Karpas-422 (cell line): Measurements from ENCODE around the gene PRKCI. TPM values are rescaled to one million over a fixed set of nuclear protein-coding genes. Genes with fewer than 3 reads are reported as not detected.
"Not testable (repeated sequence)": the region's sequence is repeated elsewhere in the genome, so short reads cannot be mapped to it uniquely, and the experiment has no call there.

Experiments used
- DNase-seq: peaks from one replicate; pipeline ENCODE4 v3.0.0-alpha.2; 2015
- H2AFZ ChIP-seq: fragments of 200-600 bp; sonication (generic); 2 replicates; pipeline ENCODE4 v1.6.1; 2014; ENCODE audit warnings: antibody characterized with exemption, low read length, mixed read lengths
- H3K27ac ChIP-seq: fragments of 200-600 bp; sonication (generic); 2 replicates; pipeline ENCODE4 v1.5.1; 2014; ENCODE audit warnings: mild to moderate bottlenecking, low read length, moderate library complexity
- H3K27me3 ChIP-seq: fragments of 200-600 bp; sonication (generic); 2 replicates; pipeline ENCODE4 v1.6.1; 2014; ENCODE audit warnings: low read length, mixed read lengths
- H3K36me3 ChIP-seq: fragments of 200-600 bp; sonication (generic); 2 replicates; pipeline ENCODE4 v1.6.1; 2014; ENCODE audit warnings: low read length, mixed read lengths; ENCODE audit not compliant: insufficient read depth
- H3K4me1 ChIP-seq: fragments of 200-600 bp; sonication (generic); 2 replicates; pipeline ENCODE4 v1.6.1; 2014; ENCODE audit warnings: mild to moderate bottlenecking, low read length, mixed read lengths
- H3K4me2 ChIP-seq: fragments of 200-600 bp; sonication (generic); 2 replicates; pipeline ENCODE4 v1.6.1; 2014; ENCODE audit warnings: low read length, low read depth, mild to moderate bottlenecking; ENCODE audit not compliant: poor library complexity, severe bottlenecking
- H3K4me3 ChIP-seq: fragments of 200-600 bp; sonication (generic); 2 replicates; pipeline ENCODE4 v1.5.1; 2014; ENCODE audit warnings: mild to moderate bottlenecking, antibody characterized with exemption, low read length, mixed read lengths
- H3K79me2 ChIP-seq: fragments of 200-600 bp; sonication (generic); 2 replicates; pipeline ENCODE4 v1.6.1; 2014; ENCODE audit warnings: mild to moderate bottlenecking, low read length, mixed read lengths
- H3K9ac ChIP-seq: fragments of 200-600 bp; sonication (generic); 2 replicates; pipeline ENCODE4 v1.6.0; 2014; ENCODE audit warnings: low read length
- H3K9me2 ChIP-seq: fragments of 200-600 bp; sonication (generic), shearing (Covaris generic); replicated peaks from 2 replicates; pipeline ENCODE4 v1.6.0; 2014; ENCODE audit warnings: mild to moderate bottlenecking, low read length, moderate library complexity; ENCODE audit not compliant: insufficient read depth
- H3K9me3 ChIP-seq: fragments of 300-700, 200-600 bp; sonication (generic); 2 replicates; pipeline ENCODE4 v1.6.1; 2014; ENCODE audit warnings: low read length, mixed read lengths
- H4K20me1 ChIP-seq: fragments of 200-600 bp; sonication (generic); 2 replicates; pipeline ENCODE4 v1.6.1; 2014; ENCODE audit warnings: mild to moderate bottlenecking, antibody characterized with exemption, low read length, low read depth; ENCODE audit not compliant: insufficient read depth
- total RNA-seq: library from RNA; depleted of rRNA; stranded (reverse); fragments of >200 nt; shearing (Covaris generic); gene quantifications from 2 replicates; pipeline ENCODE4 v1.2.3, GENCODE V29; 2014; ENCODE audit warnings: low replicate concordance

PRKCI gene
- total RNA-seq, 1 experiment from 2014 or later: 38.2 TPM

DNA sequence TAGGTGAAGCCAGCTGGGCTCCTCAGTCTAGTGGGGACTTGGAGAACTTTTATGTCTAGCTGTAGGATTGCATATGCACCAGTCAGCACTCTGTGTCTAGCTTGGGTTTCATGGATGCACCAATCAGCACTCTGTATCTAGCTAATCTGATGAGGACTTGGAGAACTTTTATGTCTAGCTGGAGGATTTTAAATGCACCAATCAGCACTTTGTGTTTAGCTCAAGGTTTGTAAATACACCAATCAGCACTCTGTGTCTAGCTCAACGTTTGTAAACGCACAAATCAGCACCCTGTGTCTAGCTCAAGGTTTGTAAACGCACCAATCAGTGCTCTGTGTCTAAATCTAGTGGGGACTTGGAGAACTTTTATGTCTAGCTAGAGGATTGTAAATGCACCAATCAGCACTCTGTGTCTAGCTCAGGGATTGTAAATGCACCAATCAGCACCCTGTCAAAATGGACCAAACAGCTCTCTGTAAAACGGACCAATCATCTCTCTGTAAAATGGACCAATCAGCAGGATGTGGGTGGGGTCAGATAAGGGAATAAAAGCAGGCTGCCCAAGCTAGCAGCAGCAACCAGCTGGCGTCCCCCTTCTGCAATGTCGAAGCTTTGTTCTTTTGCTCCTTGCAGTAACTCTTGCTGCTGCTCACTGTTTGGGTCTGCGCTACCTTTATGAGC is 105.8 kb downstream of the PRKCI start:
- not testable (repeated sequence) for DNase-seq, H3K9me2 ChIP-seq, H2AFZ ChIP-seq

DNA sequence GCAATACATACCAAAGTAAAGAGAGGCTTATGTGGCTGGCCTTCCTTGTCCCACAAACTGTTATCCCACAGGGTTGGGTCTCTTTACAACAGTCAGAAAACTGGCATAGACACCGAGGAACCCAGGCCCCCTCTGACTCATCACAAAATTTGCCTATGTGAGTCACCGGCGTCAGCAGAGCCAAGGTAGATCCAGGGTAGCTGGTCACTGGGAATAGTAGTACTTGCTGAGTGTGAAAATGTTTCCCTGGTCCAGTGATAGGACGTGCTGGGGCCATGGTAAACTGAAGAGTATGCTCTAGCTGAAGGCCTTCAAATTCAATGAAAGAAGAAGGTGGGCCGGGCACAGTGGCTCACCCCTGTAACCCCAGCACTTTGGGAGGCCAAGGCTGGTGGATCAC is 108.1 kb downstream of the PRKCI start:
- Histone ChIP-seq H2AFZ (no peak overlapping the region), H3K27ac (no peak overlapping the region), H4K20me1 (no peaks in the 10 kb centered on the region), H3K4me1 (no peaks in the 10 kb centered on the region), H3K79me2 (no peaks in the 10 kb centered on the region), H3K27me3 (no peaks in the 10 kb centered on the region), H3K4me2 (no peak overlapping the region), H3K9ac (no peak overlapping the region), H3K9me3 (no peaks in the 10 kb centered on the region), H3K36me3 (no peaks in the 10 kb centered on the region), H3K4me3 (no peak overlapping the region), H3K9me2 (no peaks in the 10 kb centered on the region)
- no peak for DNase-seq

More for the DNA sequence above, 105.8 kb downstream of the PRKCI start:
- H3K27ac ChIP-seq, H4K20me1 ChIP-seq, H3K4me1 ChIP-seq, H3K9ac ChIP-seq, H3K27me3 ChIP-seq, H3K4me2 ChIP-seq, H3K79me2 ChIP-seq, H3K36me3 ChIP-seq, H3K9me3 ChIP-seq, H3K4me3 ChIP-seq: not testable (repeated sequence)

DNA sequence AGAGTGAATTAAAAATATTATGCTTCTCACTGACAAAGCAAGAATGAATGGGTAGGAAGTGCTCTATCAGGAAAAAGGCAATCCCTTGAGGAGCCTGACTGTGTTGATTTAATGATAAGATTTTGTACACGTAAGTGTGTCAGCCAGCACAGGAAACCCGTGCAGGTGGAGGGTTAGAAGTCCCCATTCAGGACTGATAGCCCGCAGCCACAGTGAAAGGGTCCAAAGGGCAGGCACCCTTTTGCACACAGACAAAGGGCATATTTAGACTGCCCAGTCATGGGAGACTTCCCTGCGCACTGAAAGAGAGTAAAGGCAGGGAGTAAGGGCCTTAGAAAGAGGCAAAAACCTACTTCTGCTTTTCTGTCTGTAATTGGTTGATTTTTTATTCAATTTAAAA is 108.9 kb downstream of the PRKCI start:
- no peaks in the 10 kb centered on the region for H3K9me3 ChIP-seq
- no peak overlapping the region for H2AFZ ChIP-seq
- H3K9ac ChIP-seq: no peak overlapping the region
- no peak overlapping the region for H3K4me2 ChIP-seq
- no peak for DNase-seq
- H3K27me3 ChIP-seq: no peaks in the 10 kb centered on the region
- no peak overlapping the region for H3K4me3 ChIP-seq
- no peak overlapping the region for H3K27ac ChIP-seq
- H4K20me1 ChIP-seq: no peaks in the 10 kb centered on the region
- H3K9me2 ChIP-seq: no peaks in the 10 kb centered on the region
- no peaks in the 10 kb centered on the region for H3K36me3 ChIP-seq
- no peaks in the 10 kb centered on the region for H3K4me1 ChIP-seq
- H3K79me2 ChIP-seq: no peaks in the 10 kb centered on the region

DNA sequence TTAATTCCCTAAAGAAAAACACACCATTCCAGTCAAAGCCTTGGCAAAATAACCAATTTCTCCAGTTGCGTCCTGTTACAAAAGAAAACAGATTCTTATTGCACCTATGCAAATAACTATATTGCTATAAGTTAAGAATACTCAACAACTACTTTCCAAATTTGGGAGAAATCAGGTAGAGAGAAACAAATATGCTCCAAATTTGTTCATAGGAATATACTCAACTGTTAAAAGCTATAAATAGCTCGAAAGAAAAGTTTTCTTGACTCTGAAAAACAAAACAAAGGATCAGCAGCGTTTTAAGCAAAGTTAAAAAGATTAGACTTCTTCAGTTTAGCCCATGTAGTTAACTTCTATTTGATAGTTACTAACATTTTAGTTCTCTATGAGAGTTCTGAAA is 115.2 kb downstream of the PRKCI start:
- H3K36me3 ChIP-seq: no peaks in the 10 kb centered on the region; the same call in 1 of the 2 replicates
- no peak for DNase-seq
- H3K4me3 ChIP-seq: no peak overlapping the region
- H3K9me2 ChIP-seq: no peaks in the 10 kb centered on the region
- H2AFZ ChIP-seq: no peak overlapping the region
- no peak overlapping the region for H3K27ac ChIP-seq
- no peaks in the 10 kb centered on the region for H3K79me2 ChIP-seq
- H3K9me3 ChIP-seq: peaks cover 6% of the 10 kb centered on the region; the same call in 1 of the 2 replicates
- no peaks in the 10 kb centered on the region for H3K27me3 ChIP-seq
- no peaks in the 10 kb centered on the region for H3K4me1 ChIP-seq
- H4K20me1 ChIP-seq: no peaks in the 10 kb centered on the region
- H3K9ac ChIP-seq: no peak overlapping the region
- no peak overlapping the region for H3K4me2 ChIP-seq

DNA sequence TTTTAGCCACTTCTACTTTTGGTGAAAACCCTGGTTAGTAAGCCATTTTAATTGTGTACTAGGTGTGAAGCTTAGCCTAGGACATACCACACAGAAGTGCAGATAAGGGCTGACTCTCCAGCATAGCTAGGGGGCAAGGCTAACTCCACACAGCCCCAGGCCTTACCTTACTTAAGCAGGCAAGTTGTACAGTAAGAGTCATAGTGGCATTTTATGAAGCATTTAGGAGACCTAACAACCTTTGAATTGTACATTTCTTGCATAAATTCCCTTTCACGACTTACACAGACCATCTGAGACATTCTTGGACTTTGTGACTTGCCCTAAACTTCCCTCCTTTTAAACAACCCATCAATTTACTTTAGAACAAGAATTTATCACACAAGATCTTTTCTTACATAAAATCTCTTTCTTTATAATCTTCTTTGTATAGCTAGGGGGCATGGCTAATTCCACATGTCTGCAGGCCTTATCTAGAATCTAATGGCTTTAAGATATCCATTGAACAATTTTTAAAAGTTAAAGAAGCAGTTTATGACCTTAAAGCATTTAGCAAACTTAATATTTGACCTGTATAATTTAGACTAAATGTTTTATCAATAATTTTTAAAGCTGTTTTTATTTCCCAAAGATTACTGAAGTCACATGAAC is 116.6 kb downstream of the PRKCI start:
- H3K9me2 ChIP-seq: no peaks in the 10 kb centered on the region
- H2AFZ ChIP-seq: no peak overlapping the region
- H3K79me2 ChIP-seq: no peaks in the 10 kb centered on the region
- no peaks in the 10 kb centered on the region; the same call in 1 of the 2 replicates for H3K36me3 ChIP-seq
- peaks cover 6% of the 10 kb centered on the region; the same call in 1 of the 2 replicates for H3K9me3 ChIP-seq
- H3K4me1 ChIP-seq: no peaks in the 10 kb centered on the region
- no peak overlapping the region for H3K9ac ChIP-seq
- no peak for DNase-seq
- no peak overlapping the region for H3K4me3 ChIP-seq
- H3K27me3 ChIP-seq: no peaks in the 10 kb centered on the region
- no peak overlapping the region for H3K27ac ChIP-seq
- H4K20me1 ChIP-seq: no peaks in the 10 kb centered on the region
- H3K4me2 ChIP-seq: no peak overlapping the region

DNA sequence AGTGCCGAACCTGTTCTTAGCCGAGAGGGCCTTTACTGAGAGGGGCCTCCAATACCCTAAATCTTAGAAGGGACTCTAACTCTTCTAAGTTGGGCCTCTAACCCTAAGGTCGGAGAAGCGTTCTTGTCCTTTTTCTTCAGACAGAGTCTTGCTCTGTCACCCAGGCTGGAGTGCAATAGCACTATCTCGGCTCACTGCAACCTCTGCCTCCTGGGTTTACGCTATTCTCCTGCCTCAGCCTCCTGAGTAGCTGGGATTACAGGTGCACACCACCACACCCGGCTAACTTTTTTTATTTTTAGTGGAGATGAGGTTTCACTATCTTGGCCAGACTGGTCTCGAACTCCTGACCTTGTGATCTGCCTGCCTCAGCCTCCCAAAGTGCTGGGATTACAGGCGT is 120.0 kb downstream of the PRKCI start:
- H3K4me2 ChIP-seq, H3K27me3 ChIP-seq, H2AFZ ChIP-seq, H3K9ac ChIP-seq, H3K79me2 ChIP-seq, H3K4me1 ChIP-seq, H3K27ac ChIP-seq, H3K36me3 ChIP-seq, H3K9me3 ChIP-seq, H3K4me3 ChIP-seq, H4K20me1 ChIP-seq, DNase-seq, H3K9me2 ChIP-seq: not testable (repeated sequence)

DNA sequence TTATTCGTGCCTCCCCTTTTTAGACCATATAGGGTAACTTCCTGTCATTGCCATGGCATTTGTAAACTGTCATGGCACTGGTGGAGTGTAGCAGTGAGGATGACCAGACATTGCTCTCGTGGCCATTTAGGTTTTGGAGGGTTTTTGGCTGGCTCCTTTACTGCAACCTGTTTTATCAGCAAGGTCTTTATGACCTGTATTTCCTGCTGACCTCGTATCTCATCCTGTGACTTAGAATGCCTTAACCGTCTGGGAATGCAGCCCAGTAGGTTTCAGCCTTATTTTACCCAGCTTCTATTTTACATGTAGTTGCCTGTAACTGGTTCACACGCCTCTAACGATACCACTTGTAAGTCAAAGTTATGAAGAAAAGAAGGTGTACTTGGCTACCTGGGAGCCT is 121.6 kb downstream of the PRKCI start:
- not testable (repeated sequence) for H3K27me3 ChIP-seq, H2AFZ ChIP-seq, H3K4me2 ChIP-seq, H4K20me1 ChIP-seq, DNase-seq, H3K36me3 ChIP-seq, H3K27ac ChIP-seq, H3K9ac ChIP-seq, H3K9me3 ChIP-seq, H3K9me2 ChIP-seq, H3K4me3 ChIP-seq, H3K79me2 ChIP-seq, H3K4me1 ChIP-seq

DNA sequence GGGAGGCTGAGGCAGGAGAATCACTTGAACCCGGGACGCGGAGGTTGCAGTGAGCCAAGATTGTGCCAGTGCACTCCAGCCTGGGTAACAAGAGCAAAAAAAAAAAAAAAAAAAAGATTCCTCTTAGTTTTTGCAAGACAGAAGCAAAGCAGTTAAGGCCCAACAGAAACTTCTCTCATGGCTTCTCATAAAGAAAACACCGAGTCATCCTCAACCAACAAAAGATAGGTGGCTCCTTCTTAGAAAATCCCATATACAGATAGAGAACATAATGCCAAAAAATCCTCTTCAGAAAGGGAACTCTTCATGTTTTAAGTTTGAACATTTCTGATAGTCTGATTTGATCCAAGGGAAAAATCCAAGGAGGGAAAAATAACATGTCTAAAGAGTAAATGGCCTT is 122.7 kb downstream of the PRKCI start:
- Histone ChIP-seq H3K9me3 (no peaks in the 10 kb centered on the region), H3K79me2 (no peaks in the 10 kb centered on the region), H3K27me3 (no peaks in the 10 kb centered on the region), H3K4me3 (no peak overlapping the region), H3K9ac (no peak overlapping the region), H2AFZ (no peak overlapping the region), H3K36me3 (no peaks in the 10 kb centered on the region), H4K20me1 (no peaks in the 10 kb centered on the region), H3K4me2 (no peak overlapping the region), H3K4me1 (peaks cover 15% of the 10 kb centered on the region), H3K27ac (no peak overlapping the region), H3K9me2 (no peaks in the 10 kb centered on the region)
- DNase-seq: no peak
